OCI-LY1 (cell line): ENCODE data around the gene RET.

Experiments used
- H2AFZ ChIP-seq: fragments of 200-600 bp; sonication (generic), shearing (Covaris generic); 2 replicates; pipeline ENCODE4 v1.6.0; 2014; ENCODE audit warnings: antibody characterized with exemption, mild to moderate bottlenecking, low read length
- H3F3A ChIP-seq: fragments of 200-600 bp; sonication (generic), shearing (Covaris generic); 2 replicates; pipeline ENCODE4 v1.6.0; 2014; ENCODE audit warnings: mild to moderate bottlenecking, antibody characterized with exemption, low read length, moderate library complexity; ENCODE audit not compliant: insufficient read depth
- H3K27ac ChIP-seq: fragments of 200-600 bp; sonication (generic); 2 replicates; pipeline ENCODE4 v1.5.1; 2014; ENCODE audit warnings: low read length, mixed run types, mild to moderate bottlenecking, low read depth; ENCODE audit not compliant: poor library complexity, severe bottlenecking
- H3K27me3 ChIP-seq: fragments of 200-600 bp; sonication (generic); 2 replicates; pipeline ENCODE4 v1.6.0; 2014; ENCODE audit warnings: antibody characterized with exemption, mild to moderate bottlenecking, low read length, moderate library complexity; ENCODE audit not compliant: insufficient read depth
- H3K36me3 ChIP-seq: fragments of 200-600 bp; sonication (generic); 2 replicates; pipeline ENCODE4 v1.6.1; 2014; ENCODE audit warnings: mild to moderate bottlenecking, antibody characterized with exemption, low read length, moderate library complexity, mixed read lengths; ENCODE audit not compliant: insufficient read depth
- H3K4me1 ChIP-seq: fragments of 200-600 bp; sonication (generic); 2 replicates; pipeline ENCODE4 v1.5.1; 2014; ENCODE audit warnings: mild to moderate bottlenecking, low read length, moderate library complexity; ENCODE audit not compliant: insufficient read depth, severe bottlenecking
- H3K4me2 ChIP-seq: fragments of 200-600 bp; sonication (generic), shearing (Covaris generic); 2 replicates; pipeline ENCODE4 v1.6.1; 2014; ENCODE audit warnings: low read length
- H3K4me3 ChIP-seq: fragments of 200-600 bp; sonication (generic); 2 replicates; pipeline ENCODE4 v1.5.1; 2014; ENCODE audit warnings: low read length, low read depth, mild to moderate bottlenecking, mixed read lengths; ENCODE audit not compliant: poor library complexity, severe bottlenecking
- H3K79me2 ChIP-seq: fragments of 200-600 bp; shearing (Covaris generic); 2 replicates; pipeline ENCODE4 v1.6.1; 2016; ENCODE audit warnings: mixed run types, low read length, mixed read lengths; ENCODE audit not compliant: insufficient read depth
- H3K9ac ChIP-seq: fragments of 200-600 bp; sonication (generic), shearing (Covaris generic); 2 replicates; pipeline ENCODE4 v1.6.1; 2014; ENCODE audit warnings: mild to moderate bottlenecking, low read length, mixed read lengths
- H3K9me2 ChIP-seq: fragments of 200-600 bp; sonication (generic), shearing (Covaris generic); 2 replicates; pipeline ENCODE4 v1.6.1; 2014; ENCODE audit warnings: low read depth, mild to moderate bottlenecking, low read length, mixed read lengths
- H3K9me3 ChIP-seq: fragments of 200-600 bp; shearing (Covaris generic); 2 replicates; pipeline ENCODE4 v1.6.1; 2014; ENCODE audit warnings: low read length, mixed read lengths
- H4K20me1 ChIP-seq: fragments of 200-600 bp; sonication (generic), shearing (Covaris generic); 2 replicates; pipeline ENCODE4 v1.6.0; 2016; ENCODE audit warnings: mild to moderate bottlenecking, low read length; ENCODE audit not compliant: insufficient read depth
- EZH2 ChIP-seq: fragments of 200-600 bp; sonication (generic), shearing (Covaris generic); IDR thresholded peaks from 2 replicates; pipeline ENCODE4 v1.8.0; 2017; ENCODE audit warnings: borderline replicate concordance, mixed run types, mild to moderate bottlenecking, antibody characterized with exemption, low read length, moderate library complexity, mixed read lengths
- TF ChIP-seq, protein P1 (sequence below): fragments of 200-600 bp; sonication (generic), shearing (Covaris generic); IDR thresholded peaks from 2 replicates; pipeline ENCODE4 v1.5.1; 2017; ENCODE audit warnings: mild to moderate bottlenecking, antibody characterized with exemption, low read length, moderate library complexity, mixed read lengths

Gene RET

DNA sequence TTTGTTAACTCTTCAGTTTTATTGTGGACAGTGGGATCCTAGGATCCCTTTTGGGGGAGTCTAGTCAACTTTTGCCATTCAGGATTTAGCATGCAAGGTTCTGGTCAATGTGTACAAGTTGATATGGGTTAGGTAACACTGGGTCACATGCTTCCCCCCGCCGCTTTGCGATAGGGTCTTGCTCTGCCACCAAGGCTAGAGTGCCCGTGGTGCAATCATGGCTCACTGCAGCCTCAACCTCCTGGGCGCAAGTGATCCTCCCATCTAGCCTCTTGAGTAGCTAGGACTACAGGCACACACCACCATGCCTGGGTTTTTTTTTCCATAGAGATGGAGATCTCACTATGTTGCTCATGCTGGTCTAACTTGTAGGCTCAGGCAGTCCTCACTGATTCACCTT lies 58.2 kb downstream of the RET start:
- H3K36me3 ChIP-seq = no peaks in the 10 kb centered on the region; the same call in 1 of the 2 replicates
- H3K27me3 ChIP-seq = peaks cover 5% of the 10 kb centered on the region
- no peak overlapping the region for H2AFZ ChIP-seq
- H3K79me2 ChIP-seq = no peaks in the 10 kb centered on the region
- H3K27ac ChIP-seq = no peak overlapping the region
- H3K9me3 ChIP-seq = no peaks in the 10 kb centered on the region
- TF ChIP-seq EZH2 = no peak
- TF ChIP-seq, protein P1, sequence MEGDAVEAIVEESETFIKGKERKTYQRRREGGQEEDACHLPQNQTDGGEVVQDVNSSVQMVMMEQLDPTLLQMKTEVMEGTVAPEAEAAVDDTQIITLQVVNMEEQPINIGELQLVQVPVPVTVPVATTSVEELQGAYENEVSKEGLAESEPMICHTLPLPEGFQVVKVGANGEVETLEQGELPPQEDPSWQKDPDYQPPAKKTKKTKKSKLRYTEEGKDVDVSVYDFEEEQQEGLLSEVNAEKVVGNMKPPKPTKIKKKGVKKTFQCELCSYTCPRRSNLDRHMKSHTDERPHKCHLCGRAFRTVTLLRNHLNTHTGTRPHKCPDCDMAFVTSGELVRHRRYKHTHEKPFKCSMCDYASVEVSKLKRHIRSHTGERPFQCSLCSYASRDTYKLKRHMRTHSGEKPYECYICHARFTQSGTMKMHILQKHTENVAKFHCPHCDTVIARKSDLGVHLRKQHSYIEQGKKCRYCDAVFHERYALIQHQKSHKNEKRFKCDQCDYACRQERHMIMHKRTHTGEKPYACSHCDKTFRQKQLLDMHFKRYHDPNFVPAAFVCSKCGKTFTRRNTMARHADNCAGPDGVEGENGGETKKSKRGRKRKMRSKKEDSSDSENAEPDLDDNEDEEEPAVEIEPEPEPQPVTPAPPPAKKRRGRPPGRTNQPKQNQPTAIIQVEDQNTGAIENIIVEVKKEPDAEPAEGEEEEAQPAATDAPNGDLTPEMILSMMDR = no peak
- H3K4me3 ChIP-seq = no peak overlapping the region
- H3K4me2 ChIP-seq = no peak overlapping the region
- H3K4me1 ChIP-seq = peaks cover 24% of the 10 kb centered on the region
- H3K9ac ChIP-seq = no peak overlapping the region
- no peaks in the 10 kb centered on the region for H3K9me2 ChIP-seq
- H4K20me1 ChIP-seq = no peaks in the 10 kb centered on the region
- no peaks in the 10 kb centered on the region for H3F3A ChIP-seq

DNA sequence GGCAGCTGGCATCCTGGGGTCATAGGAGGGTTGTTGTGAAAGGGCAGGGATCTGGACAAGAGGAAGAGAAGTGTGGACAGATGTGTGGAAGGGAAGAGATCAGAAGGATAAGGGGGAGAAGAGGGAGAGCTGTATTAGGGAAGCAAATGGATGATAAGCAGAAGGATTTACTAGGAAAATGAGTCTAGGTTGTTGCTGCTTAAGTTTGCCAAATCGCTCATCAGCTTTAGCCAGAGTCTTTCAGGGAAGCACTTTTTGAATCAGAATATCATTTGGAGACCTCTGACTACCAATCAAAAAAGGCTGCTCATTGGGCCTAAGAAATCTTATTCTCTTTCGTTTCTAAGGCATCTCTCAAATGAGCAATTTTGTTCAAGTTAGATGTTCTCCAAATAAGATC lies 58.8 kb downstream of the RET start:
- Histone ChIP-seq H4K20me1 (no peaks in the 10 kb centered on the region), H3K9me2 (no peaks in the 10 kb centered on the region), H2AFZ (no peak overlapping the region), H3K79me2 (no peaks in the 10 kb centered on the region), H3K9ac (no peak overlapping the region), H3K27ac (no peak overlapping the region), H3K9me3 (no peaks in the 10 kb centered on the region), H3K36me3 (no peaks in the 10 kb centered on the region; the same call in 1 of the 2 replicates), H3K4me2 (no peak overlapping the region), H3K4me3 (no peak overlapping the region), H3K27me3 (peaks cover 5% of the 10 kb centered on the region), H3F3A (no peaks in the 10 kb centered on the region), H3K4me1 (peaks cover 29% of the 10 kb centered on the region)
- no peak for TF ChIP-seq EZH2
- TF ChIP-seq, protein P1 = no peak

DNA sequence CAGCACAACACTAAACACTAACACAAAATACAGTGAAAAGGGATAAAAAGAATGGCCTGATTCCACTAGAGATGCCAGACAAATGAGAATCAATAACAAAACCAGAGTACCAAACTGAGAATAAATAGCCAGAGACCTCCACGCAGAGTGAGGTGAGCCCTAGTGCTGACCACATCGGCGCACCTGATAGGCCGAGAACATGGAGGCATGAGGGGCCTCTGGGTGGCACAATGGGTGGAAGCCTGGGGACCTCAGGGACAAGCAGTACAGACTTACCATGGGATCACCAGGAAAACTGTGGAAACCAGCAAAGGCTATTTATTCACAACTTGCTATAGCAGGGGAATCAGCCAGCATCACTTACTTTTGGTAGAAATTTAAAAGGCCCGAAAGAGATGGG lies 59.6 kb downstream of the RET start:
- no peak for TF ChIP-seq EZH2
- TF ChIP-seq, protein P1 = no peak
- H3K9me2 ChIP-seq = no peaks in the 10 kb centered on the region
- H4K20me1 ChIP-seq = no peaks in the 10 kb centered on the region
- no peaks in the 10 kb centered on the region for H3K79me2 ChIP-seq
- H3K4me1 ChIP-seq = peaks cover 30% of the 10 kb centered on the region
- H3K27me3 ChIP-seq = peaks cover 5% of the 10 kb centered on the region; the same call in 1 of the 2 replicates
- no peaks in the 10 kb centered on the region; the same call in 1 of the 2 replicates for H3K36me3 ChIP-seq
- no peak overlapping the region for H3K9ac ChIP-seq
- no peak overlapping the region for H3K27ac ChIP-seq
- no peak overlapping the region for H2AFZ ChIP-seq
- H3K4me2 ChIP-seq = no peak overlapping the region
- H3K9me3 ChIP-seq = no peaks in the 10 kb centered on the region
- H3F3A ChIP-seq = no peaks in the 10 kb centered on the region
- H3K4me3 ChIP-seq = no peak overlapping the region
